GM18909 (cell line): ENCODE measurements around the gene IFT80.

Source experiments
- ATAC-seq: cut with Tn5 transposase; IDR thresholded peaks from one replicate; pipeline ENCODE4 v1.9.1; 2021; ENCODE audit warnings: mild to moderate bottlenecking; ENCODE audit not compliant: unreplicated experiment, poor library complexity

IFT80 gene

GRCh38 chr3:160401291-160402095 lies 2.5 kb upstream of the IFT80 start:
- ATAC-seq, result no peak

GRCh38 chr3:160400702-160401150 lies 1.7 kb upstream of the IFT80 start:
- ATAC-seq, result peak; percentile 13

GRCh38 chr3:160400030-160400701 lies 1.1 kb upstream of the IFT80 start:
- peak; percentile 14 for ATAC-seq

- peak; percentile 8 for ATAC-seq
Measured at GRCh38 chr3:160398820-160399124, 253 bp downstream of the IFT80 start.

GRCh38 chr3:160395297-160395696 lies 3.7 kb downstream of the IFT80 start:
- no peak for ATAC-seq

GRCh38 chr3:160394009-160394392 lies 5.0 kb downstream of the IFT80 start:
- no peak for ATAC-seq

GRCh38 chr3:160393346-160394008 lies 5.5 kb downstream of the IFT80 start:
- ATAC-seq, result no peak

GRCh38 chr3:160392798-160393197 lies 6.2 kb downstream of the IFT80 start:
- ATAC-seq, result no peak

- no peak for ATAC-seq
Measured at GRCh38 chr3:160390565-160391138, 8.4 kb downstream of the IFT80 start.

- no peak for ATAC-seq
Measured at GRCh38 chr3:160384639-160385318, 14.2 kb downstream of the IFT80 start.

GRCh38 chr3:160381470-160381869 lies 17.6 kb downstream of the IFT80 start:
- no peak for ATAC-seq

- no peak for ATAC-seq
Measured at GRCh38 chr3:160379628-160380214, 19.3 kb downstream of the IFT80 start.

GRCh38 chr3:160378331-160379109 lies 20.5 kb downstream of the IFT80 start:
- ATAC-seq, result no peak

- no peak for ATAC-seq
Measured at GRCh38 chr3:160376681-160377080, 22.3 kb downstream of the IFT80 start.

GRCh38 chr3:160374925-160375324 lies 24.1 kb downstream of the IFT80 start:
- ATAC-seq, result no peak

- no peak for ATAC-seq
Measured at GRCh38 chr3:160374472-160374871, 24.6 kb downstream of the IFT80 start.

- no peak for ATAC-seq
Measured at GRCh38 chr3:160373655-160374054, 25.4 kb downstream of the IFT80 start.

- no peak for ATAC-seq
Measured at GRCh38 chr3:160372780-160373179, 26.2 kb downstream of the IFT80 start.
